Lung (tissue), 12 donors: ENCODE data around the gene SCNN1B. TPM values are rescaled to one million over a fixed set of nuclear protein-coding genes. Genes with fewer than 3 reads are reported as not detected.

Source experiments
- ATAC-seq: fragments of 200-7000 bp; cut with Tn5 transposase; one replicate; pipeline ENCODE4 v1.9.1; 2020; ENCODE audit warnings: moderate number of reproducible peaks; ENCODE audit not compliant: insufficient read depth, low FRiP score
- DNase-seq, 3 donors: peaks; one replicate each; pipeline ENCODE4 v3.0.0-alpha.2; 2013 to 2017
- H3K27ac ChIP-seq, 2 donors: one replicate each; pipeline ENCODE4 v1.5.1; 2013; ENCODE audit warnings: mild to moderate bottlenecking in 2 of 2, moderate library complexity in 2 of 2, control low read depth in 1 of 2, inconsistent platforms in 1 of 2, low read depth in 1 of 2, low read length in 1 of 2
- H3K27me3 ChIP-seq, 3 donors: one replicate each; pipeline ENCODE4 v1.5.1; 2013; ENCODE audit warnings: low read length in 2 of 3; ENCODE audit not compliant: control insufficient read depth in 3 of 3, insufficient read depth in 3 of 3
- H3K36me3 ChIP-seq, 4 donors: one replicate each; pipeline ENCODE4 v1.5.1; 2013; ENCODE audit warnings: low read length in 4 of 4, mild to moderate bottlenecking in 1 of 4, moderate library complexity in 1 of 4; ENCODE audit not compliant: control insufficient read depth in 4 of 4, insufficient read depth in 4 of 4
- H3K4me1 ChIP-seq, 5 donors: one replicate each; pipeline ENCODE4 v1.5.1; 2013; ENCODE audit warnings: low read length in 5 of 5, mild to moderate bottlenecking in 2 of 5, moderate library complexity in 1 of 5; ENCODE audit not compliant: control insufficient read depth in 5 of 5, insufficient read depth in 5 of 5
- H3K4me3 ChIP-seq: one replicate; pipeline ENCODE4 v1.5.1; 2013; ENCODE audit warnings: mild to moderate bottlenecking, control low read depth, moderate library complexity
- H3K9ac ChIP-seq, 2 donors: one replicate each; pipeline ENCODE4 v1.5.1; 2013; ENCODE audit warnings: low read length in 2 of 2, control low read depth in 1 of 2; ENCODE audit not compliant: insufficient read depth in 1 of 2
- H3K9me3 ChIP-seq, 4 donors: one replicate each; pipeline ENCODE4 v1.5.1; 2013; ENCODE audit warnings: low read length in 3 of 4, mild to moderate bottlenecking in 1 of 4, moderate library complexity in 1 of 4; ENCODE audit not compliant: control insufficient read depth in 4 of 4, insufficient read depth in 3 of 4
- CTCF ChIP-seq: IDR thresholded peaks from 2 replicates; pipeline ENCODE4 v1.5.1; 2012; ENCODE audit warnings: mild to moderate bottlenecking; ENCODE audit errors: control extremely low read depth, extremely low read depth
- WGBS, 2 donors: extraction: QIAGEN DNeasy Blood & Tissue Kit; methylation state at CpG; one replicate each; pipeline ENCODE4 v1.1.7; 2013; 5-methylcytosine and 5-hydroxymethylcytosine counted together
- polyA plus RNA-seq, 2 donors: library from polyadenylated mRNA; stranded (reverse); fragments of 200-250 nt; gene quantifications; one replicate each; pipeline ENCODE4 v1.2.1, GENCODE V29; 2013
- total RNA-seq, 2 donors: library from RNA; depleted of rRNA in 1 of 2; stranded (reverse); fragments of >200 nt in 1 of 2; gene quantifications; one replicate each; pipeline ENCODE4 v1.2.1, GENCODE V29; 2014 to 2021
- donor health status: control.
- donor health status: control.
- donor health status: Bipolar disorder and iron deficiency.
- donor health status: healthy.
- donor health status: DM: yes; HTN: yes; CAD: no.

Gene SCNN1B
- total and polyA plus RNA-seq, 4 donors: 16.4 to 58.7 (median 41.3) TPM

GRCh38 chr16:23401139-23401538 lies 99.0 kb downstream of the SCNN1B start:
- Histone ChIP-seq H3K36me3 (peaks cover 22 to 49% (median 33%) of the 10 kb centered on the region in 4 donors), H3K9ac (no peak overlapping the region), H3K9me3 (no peaks in the 10 kb centered on the region), H3K4me3 (no peak overlapping the region), H3K4me1 (peaks cover 0 to 3% (median 0%) of the 10 kb centered on the region in 5 donors), H3K27ac (no peak overlapping the region), H3K27me3 (no peaks in the 10 kb centered on the region)
- ATAC-seq (no peak), DNase-seq (no peak)
- WGBS, 2 donors: 79 to 87% methylated on average over 8 of the region's 8 CpGs
- TF ChIP-seq CTCF: no peak

GRCh38 chr16:23402100-23402499 lies 100.0 kb downstream of the SCNN1B start:
- no peak overlapping the region for H3K4me3 ChIP-seq
- WGBS, 2 donors: 94 to 95% methylated on average over 2 of the region's 2 CpGs
- no peak for DNase-seq
- H3K9me3 ChIP-seq: no peaks in the 10 kb centered on the region
- H3K36me3 ChIP-seq: peaks cover 30 to 52% (median 36%) of the 10 kb centered on the region in 4 donors
- no peak for TF ChIP-seq CTCF
- H3K27ac ChIP-seq: no peak overlapping the region
- no peaks in the 10 kb centered on the region for H3K27me3 ChIP-seq
- peaks cover 0 to 3% (median 0%) of the 10 kb centered on the region in 5 donors for H3K4me1 ChIP-seq
- H3K9ac ChIP-seq: no peak overlapping the region
- ATAC-seq: no peak

GRCh38 chr16:23403547-23403946 lies 101.4 kb downstream of the SCNN1B start:
- WGBS, 2 donors: 90 to 91% methylated on average over 11 of the region's 11 CpGs
- TF ChIP-seq CTCF: no peak
- Histone ChIP-seq H3K9me3 (no peaks in the 10 kb centered on the region), H3K4me1 (peaks cover 0 to 3% (median 0%) of the 10 kb centered on the region in 5 donors), H3K36me3 (peaks cover 27 to 49% (median 31%) of the 10 kb centered on the region in 4 donors), H3K27me3 (no peaks in the 10 kb centered on the region), H3K9ac (no peak overlapping the region), H3K4me3 (no peak overlapping the region), H3K27ac (no peak overlapping the region)
- ATAC-seq (no peak), DNase-seq (no peak)

DNA sequence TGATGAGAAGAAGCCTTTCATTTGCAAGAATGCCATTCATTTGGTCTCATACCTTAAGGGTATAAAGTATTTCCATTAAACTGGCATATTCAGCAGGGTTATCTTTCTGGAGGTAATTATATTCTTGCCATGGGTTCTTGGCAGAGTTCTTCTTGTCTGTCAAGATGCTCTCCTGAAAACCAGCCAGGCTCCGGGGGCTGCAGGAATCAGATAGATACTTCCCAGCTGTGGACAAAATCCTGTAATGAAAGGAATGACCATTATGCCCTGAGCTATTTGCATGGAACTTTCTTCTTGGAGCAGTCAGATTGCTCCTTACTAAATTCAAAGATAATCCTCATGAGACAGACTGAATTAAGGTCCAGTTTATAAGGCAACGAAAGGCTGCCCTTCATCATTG lies 103.9 kb downstream of the SCNN1B start:
- ATAC-seq (no peak), DNase-seq (no peak)
- H3K4me1 ChIP-seq: peaks cover 0 to 5% (median 0%) of the 10 kb centered on the region in 5 donors
- H3K36me3 ChIP-seq: peaks cover 33 to 42% (median 38%) of the 10 kb centered on the region in 4 donors
- 89 to 91% methylated on average over 2 of the region's 2 CpGs for whole genome bisulfite sequencing, 2 donors
- H3K27me3 ChIP-seq: no peaks in the 10 kb centered on the region
- no peak overlapping the region for H3K27ac ChIP-seq
- H3K9ac ChIP-seq: no peak overlapping the region
- H3K9me3 ChIP-seq: no peaks in the 10 kb centered on the region
- TF ChIP-seq CTCF: no peak
- H3K4me3 ChIP-seq: no peak overlapping the region
